ENCODE data around the gene C12orf60. TPM values are rescaled to one million over a fixed set of nuclear protein-coding genes. Genes with fewer than 3 reads are reported as not detected.

Gene C12orf60, protein sequence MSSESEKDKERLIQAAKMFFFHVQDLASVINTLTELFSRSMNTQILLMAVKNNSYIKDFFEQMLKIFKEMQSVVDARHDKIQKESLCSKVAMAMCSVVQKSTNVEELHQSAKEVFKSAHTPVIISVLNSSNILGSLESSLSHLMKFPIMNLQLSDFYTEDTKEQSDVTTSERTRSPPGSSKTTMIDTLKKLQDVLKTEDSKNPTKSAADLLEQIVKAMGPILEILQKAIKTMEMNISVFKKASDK
- total RNA-seq = 10 to 100 TPM in 1 of 2 donors, 1 to 10 TPM in 1; 7.3 to 22.7 TPM

GRCh38 chr12:14803011-14803829, at the start of gene C12orf60, which contains the start of gene WBP11:
Gene C12orf60 (plus strand): TSS chr12:14803670. CDS start chr12:14822936, 19,266 bp downstream.
Gene WBP11 (minus strand): TSS chr12:14803478. CDS start chr12:14801383, 2,095 bp downstream.

DNA sequence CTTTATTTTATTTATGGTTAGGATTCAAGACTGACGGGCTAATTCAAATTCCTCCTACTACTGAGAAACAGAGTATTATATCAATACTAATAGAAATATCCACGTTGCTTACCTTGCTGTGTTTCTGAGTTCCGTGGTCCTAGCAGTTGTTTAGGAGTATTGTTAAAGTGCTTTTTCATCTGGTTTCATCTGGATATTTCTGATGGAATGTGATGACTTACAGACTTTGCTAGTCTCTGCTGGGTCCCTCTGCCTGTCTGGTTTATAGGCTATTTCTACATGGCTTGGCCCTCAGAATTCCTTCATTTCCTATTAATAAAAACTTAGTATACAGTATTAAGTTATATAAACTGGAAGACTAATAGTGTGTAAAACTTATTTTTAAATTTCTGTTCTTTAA, 10.5 kb downstream of the C12orf60 start, which contains the start of gene SMCO3:
SMCO3 (minus strand) TSS at position 169 of the 400 bp plus-strand sequence. CDS start 7,502 bp downstream, outside the sequence.

GRCh38 chr12:14843425-14843887, 40.0 kb downstream of the C12orf60 start, which contains the start of gene ART4:
Gene ART4 (minus strand): TSS chr12:14843526. CDS start chr12:14843113, 413 bp downstream.

Other genes with a start within 250 kb of the C12orf60 start
- 1 to 10 TPM; 1.4 to 3.7 TPM for gene PLBD1, start 235.8 kb upstream of the C12orf60 start, total RNA-seq
- gene GUCY2C, start 107.1 kb upstream of the C12orf60 start, total RNA-seq = not detected
- 10 to 100 TPM; 54.6 to 68.1 TPM for gene WBP11, start 192 bp upstream of the C12orf60 start, total RNA-seq
- gene SMCO3, start 10.5 kb downstream of the C12orf60 start, total RNA-seq = 1 to 10 TPM in 1 of 2 donors, under 1 TPM in 1; 0.33 to 1.0 TPM
- gene ART4, start 39.9 kb downstream of the C12orf60 start, total RNA-seq = not detected
- not detected for gene MGP, start 82.2 kb downstream of the C12orf60 start, total RNA-seq
- gene ERP27, start 134.9 kb downstream of the C12orf60 start, total RNA-seq = not detected
- 1 to 10 TPM; 2.4 to 4.0 TPM for gene ARHGDIB, start 157.9 kb downstream of the C12orf60 start, total RNA-seq
- not detected for gene PDE6H, start 169.4 kb downstream of the C12orf60 start, total RNA-seq